ENCODE measurements around the gene HMCN1.

HMCN1 gene

GRCh38 chr1:185936641-185937040, 202.4 kb downstream of the HMCN1 start:
- TF ChIP-seq TARDBP (IDR thresholded peaks at IDR 0.05) = no peak
- no peak for TF ChIP-seq NFRKB (IDR thresholded peaks at IDR 0.05)
- no peak for TF ChIP-seq L3MBTL2 (conservative IDR thresholded peaks at IDR 0.05)
- TF ChIP-seq FOXM1 (IDR thresholded peaks at IDR 0.05; ENCODE audit: borderline replicate concordance) = no peak
- TF ChIP-seq SUZ12 (IDR thresholded peaks at IDR 0.05) = no peak
- no peak for TF ChIP-seq FOXA1 (IDR thresholded peaks at IDR 0.05)
- no peak for TF ChIP-seq ARNT (IDR thresholded peaks at IDR 0.05)
- no peak for TF ChIP-seq SP1 (IDR thresholded peaks at IDR 0.05)
- TF ChIP-seq FOXK2 (IDR thresholded peaks at IDR 0.05) = no peak
- no peak for TF ChIP-seq CTBP1 (IDR thresholded peaks at IDR 0.05; ENCODE audit: borderline replicate concordance)
- TF ChIP-seq ELF4 (IDR thresholded peaks at IDR 0.05) = no peak
- no peak for TF ChIP-seq HDGF (IDR thresholded peaks at IDR 0.05; ENCODE audit: borderline replicate concordance)
- TF ChIP-seq ZNF384 (IDR thresholded peaks at IDR 0.05) = no peak
- no peak for TF ChIP-seq BHLHE40 (IDR thresholded peaks at IDR 0.05; ENCODE audit: borderline replicate concordance)
- CTCF ChIA-PET = no interaction called here
- POLR2A ChIA-PET = no interaction called here
- no peak for DNase-seq (ENCODE audit: extremely low spot score)

- TF ChIP-seq FOXM1 (IDR thresholded peaks at IDR 0.05; ENCODE audit: borderline replicate concordance) (no peak), NFRKB (IDR thresholded peaks at IDR 0.05) (no peak), ELF4 (IDR thresholded peaks at IDR 0.05) (no peak), SUZ12 (IDR thresholded peaks at IDR 0.05) (no peak), SP1 (IDR thresholded peaks at IDR 0.05) (no peak), ZNF384 (IDR thresholded peaks at IDR 0.05) (no peak), CTBP1 (IDR thresholded peaks at IDR 0.05; ENCODE audit: borderline replicate concordance) (no peak), LEF1 (IDR thresholded peaks at IDR 0.05; ENCODE audit: borderline replicate concordance) (no peak), PKNOX1 (IDR thresholded peaks at IDR 0.05) (no peak), ARNT (IDR thresholded peaks at IDR 0.05) (no peak), BHLHE40 (IDR thresholded peaks at IDR 0.05; ENCODE audit: borderline replicate concordance) (no peak), FOXA1 (IDR thresholded peaks at IDR 0.05) (no peak), FOXK2 (IDR thresholded peaks at IDR 0.05) (no peak), TARDBP (IDR thresholded peaks at IDR 0.05) (no peak), L3MBTL2 (conservative IDR thresholded peaks at IDR 0.05) (no peak), HDGF (IDR thresholded peaks at IDR 0.05; ENCODE audit: borderline replicate concordance) (no peak)
- CTCF ChIA-PET = no interaction called here
- DNase-seq (ENCODE audit: extremely low spot score) = no peak
- POLR2A ChIA-PET = no interaction called here
Observed at GRCh38 chr1:185938396-185938795, 204.2 kb downstream of the HMCN1 start.

GRCh38 chr1:185939142-185939541, 205.0 kb downstream of the HMCN1 start:
- DNase-seq (ENCODE audit: extremely low spot score) = no peak
- TF ChIP-seq L3MBTL2 (conservative IDR thresholded peaks at IDR 0.05) = no peak
- no peak for TF ChIP-seq SUZ12 (IDR thresholded peaks at IDR 0.05)
- TF ChIP-seq LEF1 (IDR thresholded peaks at IDR 0.05; ENCODE audit: borderline replicate concordance) = no peak
- TF ChIP-seq BHLHE40 (IDR thresholded peaks at IDR 0.05; ENCODE audit: borderline replicate concordance) = no peak
- TF ChIP-seq FOXA1 (IDR thresholded peaks at IDR 0.05) = no peak
- TF ChIP-seq TARDBP (IDR thresholded peaks at IDR 0.05) = no peak
- TF ChIP-seq NFRKB (IDR thresholded peaks at IDR 0.05) = no peak
- no peak for TF ChIP-seq ELF4 (IDR thresholded peaks at IDR 0.05)
- no peak for TF ChIP-seq CTBP1 (IDR thresholded peaks at IDR 0.05; ENCODE audit: borderline replicate concordance)
- TF ChIP-seq ARNT (IDR thresholded peaks at IDR 0.05) = no peak
- no peak for TF ChIP-seq HDGF (IDR thresholded peaks at IDR 0.05; ENCODE audit: borderline replicate concordance)
- TF ChIP-seq ZNF384 (IDR thresholded peaks at IDR 0.05) = no peak
- no peak for TF ChIP-seq PKNOX1 (IDR thresholded peaks at IDR 0.05)
- ChIA-PET POLR2A (no interaction called here), CTCF (no interaction called here)

- POLR2A ChIA-PET = no interaction called here
- CTCF ChIA-PET = no interaction called here
- DNase-seq (ENCODE audit: extremely low spot score) = no peak
- no peak for TF ChIP-seq FOXA1 (IDR thresholded peaks at IDR 0.05)
- TF ChIP-seq HDGF (IDR thresholded peaks at IDR 0.05; ENCODE audit: borderline replicate concordance) = no peak
- no peak for TF ChIP-seq L3MBTL2 (conservative IDR thresholded peaks at IDR 0.05)
- no peak for TF ChIP-seq PKNOX1 (IDR thresholded peaks at IDR 0.05)
- TF ChIP-seq LEF1 (IDR thresholded peaks at IDR 0.05; ENCODE audit: borderline replicate concordance) = no peak
Observed at GRCh38 chr1:185942961-185943360, 208.8 kb downstream of the HMCN1 start.

GRCh38 chr1:185956881-185957280, 222.7 kb downstream of the HMCN1 start:
- ChIA-PET CTCF (no interaction called here), POLR2A (no interaction called here)
- DNase-seq (ENCODE audit: extremely low spot score) = no peak
- TF ChIP-seq FOXA1 (IDR thresholded peaks at IDR 0.05) (no peak), TARDBP (IDR thresholded peaks at IDR 0.05) (no peak), FOXK2 (IDR thresholded peaks at IDR 0.05) (no peak), FOXM1 (IDR thresholded peaks at IDR 0.05; ENCODE audit: borderline replicate concordance) (no peak), CTBP1 (IDR thresholded peaks at IDR 0.05; ENCODE audit: borderline replicate concordance) (no peak), SUZ12 (IDR thresholded peaks at IDR 0.05) (no peak), ELF4 (IDR thresholded peaks at IDR 0.05) (no peak)

- POLR2A ChIA-PET = no interaction called here
- CTCF ChIA-PET = no interaction called here
Observed at GRCh38 chr1:185957441-185958363, 223.5 kb downstream of the HMCN1 start.

More at GRCh38 chr1:185957441-185958363, 223.5 kb downstream of the HMCN1 start:
- TF ChIP-seq TARDBP (IDR thresholded peaks at IDR 0.05) (no peak), L3MBTL2 (conservative IDR thresholded peaks at IDR 0.05) (no peak), LEF1 (IDR thresholded peaks at IDR 0.05; ENCODE audit: borderline replicate concordance) (no peak)
- DNase-seq (ENCODE audit: extremely low spot score) = no peak
